ENCODE results near the gene CLDN25. TPM values are rescaled to one million over a fixed set of nuclear protein-coding genes. Genes with fewer than 3 reads are reported as not detected.

Gene CLDN25
- total and polyA plus RNA-seq, 2 of the 13 experiments (the other 11 are each of a cell fraction or from before 2014, with no cell fraction given): not detected

GRCh38 chr11:113773416-113774173 is 6.0 kb upstream of the CLDN25 start, which contains the start of gene ZW10 (continued):
- TF ChIP-seq ZNF687 (CRISPR knock-in tag; IDR thresholded peaks at IDR 0.05) (peak; percentile 75), ZNF550 (CRISPR knock-in tag; IDR thresholded peaks at IDR 0.05; ENCODE audit: borderline replicate concordance) (no peak), PHF8 (CRISPR knock-in tag; IDR thresholded peaks at IDR 0.05) (peak; percentile 86), ZNF841 (CRISPR knock-in tag; IDR thresholded peaks at IDR 0.05; ENCODE audit: borderline replicate concordance) (no peak), ZNF543 (CRISPR knock-in tag; IDR thresholded peaks at IDR 0.05) (no peak; the same call in 1 of the 2 replicates), ZNF674 (CRISPR knock-in tag; IDR thresholded peaks at IDR 0.05; ENCODE audit: low read depth) (no peak), ZNF17 (CRISPR knock-in tag; IDR thresholded peaks at IDR 0.05) (no peak), MXD3 (CRISPR knock-in tag; IDR thresholded peaks at IDR 0.05) (no peak), ZNF101 (CRISPR knock-in tag; IDR thresholded peaks at IDR 0.05; ENCODE audit: borderline replicate concordance, low read depth) (no peak), ZZZ3 (CRISPR knock-in tag; IDR thresholded peaks at IDR 0.05; ENCODE audit: borderline replicate concordance) (peak; percentile 47; the same call in 1 of the 2 replicates), PAX8 (CRISPR knock-in tag; IDR thresholded peaks at IDR 0.05; ENCODE audit: borderline replicate concordance) (no peak), MEIS2 (CRISPR knock-in tag; IDR thresholded peaks at IDR 0.05) (peak; percentile 57; the same call in 1 of the 2 replicates), ZC3H13 (CRISPR knock-in tag; IDR thresholded peaks at IDR 0.05) (no peak), STAT5B (CRISPR knock-in tag; IDR thresholded peaks at IDR 0.05) (no peak), HMG20A (CRISPR knock-in tag; IDR thresholded peaks at IDR 0.05; ENCODE audit: borderline replicate concordance) (no peak), ZNF577 (CRISPR knock-in tag; IDR thresholded peaks at IDR 0.05; ENCODE audit: borderline replicate concordance, low read depth) (no peak), WIZ (CRISPR knock-in tag; IDR thresholded peaks at IDR 0.05) (no peak), KLF12 (CRISPR knock-in tag; IDR thresholded peaks at IDR 0.05; ENCODE audit: borderline replicate concordance) (peak; percentile 65; the same call in 1 of the 2 replicates), ZFX (CRISPR knock-in tag; IDR thresholded peaks at IDR 0.05; ENCODE audit: low read depth) (peak; percentile 89), FOXO1 (CRISPR knock-in tag; IDR thresholded peaks at IDR 0.05) (peak; percentile 29; the same call in 1 of the 2 replicates), ZNF3 (CRISPR knock-in tag; IDR thresholded peaks at IDR 0.05) (no peak), NR3C1 (CRISPR knock-in tag; IDR thresholded peaks at IDR 0.05) (no peak)
- TF ChIP-seq, protein P1, sequence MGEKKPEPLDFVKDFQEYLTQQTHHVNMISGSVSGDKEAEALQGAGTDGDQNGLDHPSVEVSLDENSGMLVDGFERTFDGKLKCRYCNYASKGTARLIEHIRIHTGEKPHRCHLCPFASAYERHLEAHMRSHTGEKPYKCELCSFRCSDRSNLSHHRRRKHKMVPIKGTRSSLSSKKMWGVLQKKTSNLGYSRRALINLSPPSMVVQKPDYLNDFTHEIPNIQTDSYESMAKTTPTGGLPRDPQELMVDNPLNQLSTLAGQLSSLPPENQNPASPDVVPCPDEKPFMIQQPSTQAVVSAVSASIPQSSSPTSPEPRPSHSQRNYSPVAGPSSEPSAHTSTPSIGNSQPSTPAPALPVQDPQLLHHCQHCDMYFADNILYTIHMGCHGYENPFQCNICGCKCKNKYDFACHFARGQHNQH (CRISPR knock-in tag; IDR thresholded peaks at IDR 0.05): 0 out of 2 replicates have a peak, but pooled peaks have one; percentile 39
- TF ChIP-seq, protein P2, sequence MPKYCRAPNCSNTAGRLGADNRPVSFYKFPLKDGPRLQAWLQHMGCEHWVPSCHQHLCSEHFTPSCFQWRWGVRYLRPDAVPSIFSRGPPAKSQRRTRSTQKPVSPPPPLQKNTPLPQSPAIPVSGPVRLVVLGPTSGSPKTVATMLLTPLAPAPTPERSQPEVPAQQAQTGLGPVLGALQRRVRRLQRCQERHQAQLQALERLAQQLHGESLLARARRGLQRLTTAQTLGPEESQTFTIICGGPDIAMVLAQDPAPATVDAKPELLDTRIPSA (CRISPR knock-in tag; IDR thresholded peaks at IDR 0.05; ENCODE audit: borderline replicate concordance): no peak
